Tibial artery (tissue), 4 donors: Measurements from ENCODE around the gene CCAR1.
"Not testable (repeated sequence)": the region's sequence is repeated elsewhere in the genome, so short reads cannot be mapped to it uniquely, and the experiment has no call there.

Source experiments
- DNase-seq, 2 donors: peaks; one replicate each; pipeline ENCODE4 v3.0.0-alpha.2; 2019
- H3K27ac ChIP-seq, 2 donors: fragments of 200-600 bp; sonication (generic) in 1 of 2; 1 replicate in 1 of 2; 2 replicates in 1 of 2; pipeline ENCODE4 v1.5.1; 2018 to 2019; ENCODE audit warnings: mild to moderate bottlenecking in 1 of 2
- H3K27me3 ChIP-seq, 2 donors: fragments of 200-600 bp; sonication (generic) in 1 of 2; one replicate each; pipeline versions ENCODE4 v1.5.1 to v1.6.0; 2016 to 2019
- H3K36me3 ChIP-seq, 3 donors: fragments of 200-600 bp; sonication (generic) in 2 of 3; one replicate each; pipeline ENCODE4 v1.5.1; 2016 to 2019; ENCODE audit warnings: mild to moderate bottlenecking in 2 of 3
- H3K4me1 ChIP-seq, 4 donors: fragments of 200-600 bp; sonication (generic) in 2 of 4; 1 replicate in 3 of 4; 2 replicates in 1 of 4; pipeline ENCODE4 v1.5.1; 2016 to 2019
- H3K4me3 ChIP-seq, 2 donors: fragments of 200-600 bp; sonication (generic) in 1 of 2; 1 replicate in 1 of 2; 2 replicates in 1 of 2; pipeline ENCODE4 v1.5.1; 2018 to 2019; ENCODE audit warnings: mild to moderate bottlenecking in 2 of 2
- H3K9me3 ChIP-seq, 3 donors: fragments of 200-600 bp; sonication (generic) in 1 of 3; one replicate each; pipeline ENCODE4 v1.5.1; 2016 to 2019
- CTCF ChIP-seq, 2 experiments: fragments of 200-600 bp in 1 of 2; fragments of 450-650 bp in 1 of 2; IDR thresholded peaks; one replicate each; pipeline ENCODE4 v1.5.1; 2017 to 2019; ENCODE audit warnings: antibody characterized with exemption in 2 of 2, mild to moderate bottlenecking in 1 of 2, moderate library complexity in 1 of 2
- intact Hi-C: fragments of 100-400 bp; cut with DNase I; formaldehyde crosslinking; loops from one replicate; pipeline ENCODE4 v1.15.0; 2023; ENCODE audit warnings: low total_unique reads

Gene CCAR1

DNA sequence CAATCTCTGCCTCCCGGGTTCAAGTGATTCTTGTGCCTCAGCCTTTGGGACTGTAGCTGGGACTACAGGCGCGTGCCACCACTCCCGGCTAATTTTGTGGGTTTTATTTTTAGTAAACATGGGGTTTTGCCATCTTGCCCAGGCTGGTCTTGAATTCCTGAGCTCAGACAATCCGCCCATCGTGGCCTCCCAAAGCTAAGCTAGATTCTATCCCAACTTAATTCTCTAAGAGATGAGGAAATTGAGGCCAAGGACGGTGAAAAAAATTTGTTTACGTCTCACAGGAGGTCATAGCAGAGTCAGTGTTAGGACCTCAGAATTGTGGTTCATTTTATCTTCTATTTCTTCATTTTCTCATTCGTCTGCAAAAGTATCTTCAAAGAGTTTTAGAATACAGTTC, 6.1 kb downstream of the CCAR1 start:
- H3K27ac ChIP-seq = no peak overlapping the region
- intact Hi-C loops = no loop called here

DNA sequence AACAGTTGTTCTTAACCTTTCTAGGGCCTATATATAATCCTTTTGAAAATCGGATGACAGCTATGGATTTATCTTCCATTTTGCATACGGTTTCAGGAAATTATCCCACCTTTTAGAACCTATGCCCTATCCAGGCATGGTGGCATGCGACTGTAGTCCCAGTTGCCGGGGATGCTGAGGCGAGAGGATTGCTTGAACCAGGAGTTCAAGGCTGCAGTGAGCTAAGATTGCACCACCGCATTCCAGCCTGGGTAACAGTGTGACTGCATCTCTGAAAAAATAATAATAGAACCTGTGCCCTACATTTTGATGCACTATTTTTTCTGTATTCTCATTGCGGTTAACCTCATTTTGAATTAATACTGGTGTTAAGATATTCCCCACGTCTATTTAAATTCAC, 11.6 kb downstream of the CCAR1 start:
- H3K9me3 ChIP-seq = no peaks in the 10 kb centered on the region
- TF ChIP-seq CTCF (IDR thresholded peaks at IDR 0.05) = no peak
- no peak overlapping the region for H3K27ac ChIP-seq
- H3K27me3 ChIP-seq = no peaks in the 10 kb centered on the region
- no peaks in the 10 kb centered on the region for H3K4me1 ChIP-seq
- H3K4me3 ChIP-seq = no peak overlapping the region
- DNase-seq = no peak
- peaks cover 38 to 95% (median 76%) of the 10 kb centered on the region in 3 donors for H3K36me3 ChIP-seq
- intact Hi-C loops = no loop called here

More for the DNA sequence above, 6.1 kb downstream of the CCAR1 start:
- DNase-seq = no peak
- no peaks in the 10 kb centered on the region for H3K9me3 ChIP-seq
- H3K36me3 ChIP-seq = peaks cover 41 to 83% (median 66%) of the 10 kb centered on the region in 3 donors
- H3K4me1 ChIP-seq = peaks cover 0 to 10% (median 6%) of the 10 kb centered on the region in 4 donors
- TF ChIP-seq CTCF (IDR thresholded peaks at IDR 0.05) = no peak
- no peaks in the 10 kb centered on the region for H3K27me3 ChIP-seq
- no peak overlapping the region for H3K4me3 ChIP-seq

- intact Hi-C loops = no loop called here
- no peaks in the 10 kb centered on the region for H3K27me3 ChIP-seq
- H3K9me3 ChIP-seq = no peaks in the 10 kb centered on the region
- no peaks in the 10 kb centered on the region for H3K4me1 ChIP-seq
- TF ChIP-seq CTCF (IDR thresholded peaks at IDR 0.05) = no peak
- no peak overlapping the region for H3K4me3 ChIP-seq
- H3K36me3 ChIP-seq = peaks cover 46 to 97% (median 82%) of the 10 kb centered on the region in 3 donors
- no peak overlapping the region for H3K27ac ChIP-seq
- DNase-seq = no peak
Observed at GRCh38 chr10:68734349-68734748, 13.3 kb downstream of the CCAR1 start.

DNA sequence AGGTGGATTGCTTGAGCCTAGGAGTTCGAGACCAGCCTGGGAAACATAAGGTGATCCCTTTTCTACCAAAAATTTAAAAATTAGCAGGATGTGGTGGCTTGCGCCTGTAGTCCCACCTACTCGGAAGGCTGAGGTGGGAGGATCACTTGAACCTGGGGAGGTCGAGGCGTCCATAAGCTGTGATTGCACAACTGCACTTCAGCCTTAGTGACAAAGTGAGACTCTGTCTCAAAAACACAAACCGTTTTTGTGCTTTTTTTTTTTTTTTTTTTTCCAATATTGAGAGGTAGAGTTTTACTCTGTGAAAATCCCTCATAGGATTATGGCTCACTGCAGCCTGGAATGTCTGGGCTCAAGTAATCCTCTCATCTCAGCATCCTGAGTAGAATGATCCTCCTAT, 14.1 kb downstream of the CCAR1 start:
- Histone ChIP-seq H3K9me3 (no peaks in the 10 kb centered on the region), H3K4me1 (no peaks in the 10 kb centered on the region), H3K27me3 (no peaks in the 10 kb centered on the region), H3K4me3 (no peak overlapping the region), H3K27ac (no peak overlapping the region), H3K36me3 (peaks cover 54 to 94% (median 84%) of the 10 kb centered on the region in 3 donors)
- intact Hi-C loops = no loop called here
- TF ChIP-seq CTCF (IDR thresholded peaks at IDR 0.05) = no peak
- no peak for DNase-seq

DNA sequence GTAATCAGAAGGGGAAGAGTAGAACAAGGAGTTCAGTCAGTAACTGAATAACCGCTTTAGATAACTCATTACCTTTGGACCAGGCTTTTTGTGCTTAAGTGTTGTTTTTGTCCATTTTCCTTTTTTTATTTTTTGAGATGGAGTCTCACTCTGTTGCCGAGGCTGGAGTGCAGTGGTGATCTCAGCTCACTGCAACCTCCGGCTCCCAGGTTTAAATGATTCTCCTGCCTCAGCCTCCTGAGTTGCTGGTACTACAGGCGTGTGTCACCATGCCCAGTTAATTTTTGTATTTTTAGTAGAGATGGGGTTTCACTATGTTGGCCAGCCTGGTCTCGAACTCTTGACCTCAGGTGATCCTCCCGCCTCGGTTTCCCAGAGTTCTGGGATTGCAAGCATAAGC, 14.7 kb downstream of the CCAR1 start:
- H3K27ac ChIP-seq, H3K9me3 ChIP-seq, H3K27me3 ChIP-seq, DNase-seq, H3K4me1 ChIP-seq, H3K4me3 ChIP-seq, intact Hi-C loops: not testable (repeated sequence)
- H3K36me3 ChIP-seq = peaks cover 58 to 93% (median 83%) of the 10 kb centered on the region in 3 donors

GRCh38 chr10:68740676-68741075, 19.6 kb downstream of the CCAR1 start:
- H3K27ac ChIP-seq = not testable (repeated sequence)

DNA sequence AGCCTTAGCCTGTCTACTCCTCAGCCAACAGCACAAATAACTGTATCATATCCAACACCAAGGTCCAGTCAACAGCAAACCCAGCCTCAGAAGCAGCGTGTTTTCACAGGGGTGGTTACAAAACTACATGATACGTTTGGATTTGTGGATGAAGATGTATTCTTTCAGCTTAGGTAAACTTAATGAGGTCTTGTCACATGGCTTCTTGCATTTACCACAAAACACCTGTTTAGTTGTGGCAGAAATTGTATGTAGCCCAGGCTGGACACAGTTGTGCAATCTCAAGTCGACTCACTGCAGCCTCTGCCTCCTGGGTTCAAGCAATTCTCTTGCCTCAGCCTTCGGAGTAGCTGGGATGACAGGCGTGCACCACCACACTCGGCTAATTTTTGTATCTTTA, 21.4 kb downstream of the CCAR1 start:
- Histone ChIP-seq H3K9me3 (no peaks in the 10 kb centered on the region), H3K27me3 (no peaks in the 10 kb centered on the region), H3K4me3 (no peak overlapping the region), H3K27ac (no peak overlapping the region), H3K4me1 (no peaks in the 10 kb centered on the region), H3K36me3 (peaks cover 88 to 94% (median 91%) of the 10 kb centered on the region in 3 donors)
- intact Hi-C loops = no loop called here
- TF ChIP-seq CTCF (IDR thresholded peaks at IDR 0.05) = no peak
- no peak for DNase-seq

More at GRCh38 chr10:68740676-68741075, 19.6 kb downstream of the CCAR1 start:
- H3K9me3 ChIP-seq, H3K27me3 ChIP-seq, H3K4me1 ChIP-seq, DNase-seq, H3K4me3 ChIP-seq, intact Hi-C loops: not testable (repeated sequence)
- peaks cover 84 to 92% (median 87%) of the 10 kb centered on the region in 3 donors for H3K36me3 ChIP-seq
